Thyroid gland (tissue), 4 donors: Measurements from ENCODE around the gene PNPLA2. TPM values are rescaled to one million over a fixed set of nuclear protein-coding genes. Genes with fewer than 3 reads are reported as not detected.

Experiments used
- DNase-seq, 2 donors: peaks; one replicate each; pipeline ENCODE4 v3.0.0-alpha.2; 2019
- H3K27ac ChIP-seq, 3 donors: fragments of 200-600 bp; sonication (generic); 1 replicate in 2 of 3; 2 replicates in 1 of 3; pipeline ENCODE4 v1.5.1; 2016 to 2019; ENCODE audit warnings: mild to moderate bottlenecking in 1 of 3, moderate library complexity in 1 of 3
- H3K27me3 ChIP-seq: fragments of 200-600 bp; sonication (generic); one replicate; pipeline ENCODE4 v1.5.1; 2019
- H3K36me3 ChIP-seq, 2 donors: fragments of 200-600 bp; sonication (generic); one replicate each; pipeline ENCODE4 v1.5.1; 2016 to 2019
- H3K4me1 ChIP-seq, 2 donors: fragments of 200-600 bp; sonication (generic); one replicate each; pipeline ENCODE4 v1.5.1; 2017 to 2019
- H3K4me3 ChIP-seq, 3 donors: fragments of 200-600 bp; sonication (generic); replicated peaks in 1 of 3; 1 replicate in 2 of 3; 2 replicates in 1 of 3; pipeline ENCODE4 v1.5.1; 2016; ENCODE audit warnings: mild to moderate bottlenecking in 1 of 3
- H3K9me3 ChIP-seq: fragments of 200-600 bp; sonication (generic); one replicate; pipeline ENCODE4 v1.5.1; 2017
- CTCF ChIP-seq, 6 experiments: fragments of 200-600 bp in 3 of 6; fragments of 450-650 bp in 3 of 6; sonication (generic) in 3 of 6; IDR thresholded peaks; one replicate each; pipeline ENCODE4 v1.5.1; 2016 to 2019; ENCODE audit warnings: antibody characterized with exemption in 6 of 6, mild to moderate bottlenecking in 2 of 6, inconsistent platforms in 1 of 6, moderate library complexity in 1 of 6
- POLR2A ChIP-seq, 2 donors: fragments of 450-650 bp; IDR thresholded peaks; one replicate each; pipeline ENCODE4 v1.6.1; 2017; ENCODE audit warnings: antibody characterized with exemption in 2 of 2, mild to moderate bottlenecking in 2 of 2, moderate library complexity in 1 of 2
- WGBS, 2 donors: methylation state at CpG; one replicate each; pipeline ENCODE4 v1.1.5; 2017; 5-methylcytosine and 5-hydroxymethylcytosine counted together
- intact Hi-C: fragments of 100-400 bp; cut with DNase I; formaldehyde crosslinking; loops from one replicate; pipeline ENCODE4 v1.15.1; 2023
- total RNA-seq, 4 donors: library from RNA; depleted of rRNA; stranded (reverse); fragments of >200 nt; gene quantifications; one replicate each; pipeline ENCODE4 v1.2.3, GENCODE V29; 2016

PNPLA2 gene
- total RNA-seq, 4 donors from 2014 or later: 35.8 to 95.0 (median 57.6) TPM

GRCh38 chr11:812390-812789 is 6.3 kb upstream of the PNPLA2 start:
- no peak overlapping the region for H3K4me3 ChIP-seq
- WGBS, 2 donors: 90 to 98% methylated on average over 3 of the region's 3 CpGs
- H3K4me1 ChIP-seq: peaks cover 17 to 23% of the 10 kb centered on the region in 2 donors
- intact Hi-C loops: no loop called here
- no peaks in the 10 kb centered on the region for H3K27me3 ChIP-seq
- H3K27ac ChIP-seq: no peak overlapping the region
- TF ChIP-seq CTCF (IDR thresholded peaks at IDR 0.05) (no peak), POLR2A (IDR thresholded peaks at IDR 0.05) (no peak)
- H3K9me3 ChIP-seq: no peaks in the 10 kb centered on the region
- H3K36me3 ChIP-seq: peaks cover 22 to 24% of the 10 kb centered on the region in 2 donors
- no peak for DNase-seq

- H3K4me1 ChIP-seq: peaks cover 16 to 23% of the 10 kb centered on the region in 2 donors
- intact Hi-C loops: no loop called here
- no peak for DNase-seq
- no peak overlapping the region for H3K4me3 ChIP-seq
- no peaks in the 10 kb centered on the region for H3K9me3 ChIP-seq
- no peak overlapping the region for H3K27ac ChIP-seq
- no peak for TF ChIP-seq CTCF (IDR thresholded peaks at IDR 0.05)
- H3K27me3 ChIP-seq: no peaks in the 10 kb centered on the region
- WGBS, 2 donors: 85 to 89% methylated on average over 5 to 6 of the region's 6 CpGs
- H3K36me3 ChIP-seq: peaks cover 22 to 24% of the 10 kb centered on the region in 2 donors
Observed at GRCh38 chr11:813072-813455, 5.7 kb upstream of the PNPLA2 start.

- 80 to 87% methylated on average over 7 to 9 of the region's 9 CpGs for WGBS, 2 donors
- no peak overlapping the region for H3K27ac ChIP-seq
- peaks cover 22 to 24% of the 10 kb centered on the region in 2 donors for H3K36me3 ChIP-seq
- TF ChIP-seq POLR2A (IDR thresholded peaks at IDR 0.05): no peak
- TF ChIP-seq CTCF (IDR thresholded peaks at IDR 0.05): no peak
- no peak for DNase-seq
- no peaks in the 10 kb centered on the region for H3K9me3 ChIP-seq
- H3K4me3 ChIP-seq: no peak overlapping the region
- intact Hi-C loops: no loop called here
- H3K27me3 ChIP-seq: no peaks in the 10 kb centered on the region
- peaks cover 12 to 23% of the 10 kb centered on the region in 2 donors for H3K4me1 ChIP-seq
Observed at GRCh38 chr11:813456-814096, 5.1 kb upstream of the PNPLA2 start.

- no peaks in the 10 kb centered on the region for H3K27me3 ChIP-seq
- WGBS, 2 donors: 84 to 96% methylated on average over 7 to 9 of the region's 11 CpGs
- peaks cover 17 to 22% of the 10 kb centered on the region in 2 donors for H3K4me1 ChIP-seq
- peak overlapping the region in 1 of 3 donors; percentile 24 for H3K27ac ChIP-seq
- peaks cover 22 to 24% of the 10 kb centered on the region in 2 donors for H3K36me3 ChIP-seq
- no peak overlapping the region for H3K4me3 ChIP-seq
- intact Hi-C loops: no loop called here
- no peaks in the 10 kb centered on the region for H3K9me3 ChIP-seq
- TF ChIP-seq CTCF (IDR thresholded peaks at IDR 0.05) (no peak), POLR2A (IDR thresholded peaks at IDR 0.05) (no peak)
- no peak for DNase-seq
Observed at GRCh38 chr11:815675-816432, 2.9 kb upstream of the PNPLA2 start.

- H3K36me3 ChIP-seq: peaks cover 22 to 24% of the 10 kb centered on the region in 2 donors
- no peak overlapping the region for H3K4me3 ChIP-seq
- TF ChIP-seq POLR2A (IDR thresholded peaks at IDR 0.05) (no peak), CTCF (IDR thresholded peaks at IDR 0.05) (no peak)
- H3K27me3 ChIP-seq: no peaks in the 10 kb centered on the region
- H3K9me3 ChIP-seq: no peaks in the 10 kb centered on the region
- H3K4me1 ChIP-seq: peaks cover 17 to 22% of the 10 kb centered on the region in 2 donors
- DNase-seq: no peak
- intact Hi-C loops: no loop called here
- H3K27ac ChIP-seq: no peak overlapping the region
- WGBS, 2 donors: 82 to 85% methylated on average over 11 of the region's 11 CpGs
Observed at GRCh38 chr11:816433-816779, 2.3 kb upstream of the PNPLA2 start.
